HEK293 (cell line): ENCODE measurements around the gene NECTIN2.

Experiments
- ATF2 ChIP-seq: fragments of 450-650 bp; formaldehyde crosslinking; IDR thresholded peaks from 2 replicates; pipeline ENCODE4 v1.5.1; 2016; ENCODE audit warnings: missing biosample characterization, missing genetic modification characterization, low read depth
- CTCF ChIP-seq: fragments of 450-650 bp; formaldehyde crosslinking; IDR thresholded peaks from 2 replicates; pipeline ENCODE4 v1.5.1; 2016; ENCODE audit warnings: missing biosample characterization, missing genetic modification characterization
- GLI2 ChIP-seq: fragments of 450-650 bp; formaldehyde crosslinking; IDR thresholded peaks from 2 replicates; pipeline ENCODE4; 2017; ENCODE audit warnings: missing biosample characterization, missing genetic modification characterization, low read depth, borderline replicate concordance
- KLF16 ChIP-seq: fragments of 450-650 bp; formaldehyde crosslinking; IDR thresholded peaks from 2 replicates; pipeline ENCODE4 v1.5.1; 2017; ENCODE audit warnings: missing biosample characterization, missing genetic modification characterization
- ZFP37 ChIP-seq: fragments of 450-650 bp; formaldehyde crosslinking; IDR thresholded peaks from 2 replicates; pipeline ENCODE4 v1.5.1; 2016; ENCODE audit warnings: missing biosample characterization, missing genetic modification characterization
- ZNF157 ChIP-seq: fragments of 450-650 bp; formaldehyde crosslinking; IDR thresholded peaks from 2 replicates; pipeline ENCODE4 v1.5.1; 2016; ENCODE audit warnings: missing biosample characterization, missing genetic modification characterization
- ZNF791 ChIP-seq: fragments of 450-650 bp; formaldehyde crosslinking; IDR thresholded peaks from 2 replicates; pipeline ENCODE4 v1.5.1; 2016; ENCODE audit warnings: missing biosample characterization, missing genetic modification characterization

GRCh38 chr19:44841231-44841630 is 4.9 kb upstream of the NECTIN2 start:
- TF ChIP-seq CTCF (tag by site-specific recombination) (no peak), ATF2 (tag by site-specific recombination) (no peak), ZFP37 (tag by site-specific recombination) (no peak), ZNF791 (tag by site-specific recombination) (no peak), ZNF157 (tag by site-specific recombination) (no peak), GLI2 (tag by site-specific recombination) (no peak), KLF16 (tag by site-specific recombination) (no peak)
